GM20000 (cell line): Measurements from ENCODE around the gene CA14.
"Not testable (repeated sequence)": the region's sequence is repeated elsewhere in the genome, so short reads cannot be mapped to it uniquely, and the experiment has no call there.

Experiments used
- DNase-seq: peaks from one replicate; pipeline ENCODE4 v3.0.0; 2012; ENCODE audit warnings: low spot score
- CTCF ChIP-seq: IDR thresholded peaks from 2 replicates; pipeline ENCODE4 v1.5.1; 2012; ENCODE audit warnings: mild to moderate bottlenecking, control low read depth; ENCODE audit errors: extremely low read depth, missing control alignments

CA14 gene

GRCh38 chr1:150221552-150221951 is 36.0 kb upstream of the CA14 start:
- no peak for DNase-seq
- TF ChIP-seq CTCF = peak; percentile 3

- DNase-seq = no peak
- no peak for TF ChIP-seq CTCF
Measured at GRCh38 chr1:150224983-150225382, 32.6 kb upstream of the CA14 start.

GRCh38 chr1:150225546-150225945 is 32.0 kb upstream of the CA14 start:
- no peak for TF ChIP-seq CTCF
- no peak for DNase-seq

GRCh38 chr1:150226486-150226885 is 31.1 kb upstream of the CA14 start:
- TF ChIP-seq CTCF = no peak
- no peak for DNase-seq

- no peak for TF ChIP-seq CTCF
- DNase-seq = no peak
Measured at GRCh38 chr1:150227228-150227627, 30.3 kb upstream of the CA14 start.

- not testable (repeated sequence) for DNase-seq
Measured at GRCh38 chr1:150228246-150228645, 29.3 kb upstream of the CA14 start.

- DNase-seq = not testable (repeated sequence)
Measured at GRCh38 chr1:150232921-150233320, 24.7 kb upstream of the CA14 start.

GRCh38 chr1:150233359-150234308 is 23.9 kb upstream of the CA14 start:
- DNase-seq = peak; percentile 25
- no peak for TF ChIP-seq CTCF
